HG03460 (cell line): ENCODE data around the gene CAMK4.

Experiments
- ATAC-seq: cut with Tn5 transposase; IDR thresholded peaks from one replicate; pipeline ENCODE4 v1.9.1; 2021; ENCODE audit not compliant: unreplicated experiment

Gene CAMK4

GRCh38 chr5:111223787-111224560, at the start of gene CAMK4:
CAMK4 (plus strand) TSS chr5:111224384; CDS start chr5:111224484, 100 bp downstream.
- ATAC-seq: peak; percentile 67

- ATAC-seq: no peak
Measured at GRCh38 chr5:111183064-111183463, 41.1 kb upstream of the CAMK4 start.

- no peak for ATAC-seq
Measured at GRCh38 chr5:111187079-111187478, 37.1 kb upstream of the CAMK4 start.

- ATAC-seq: no peak
Measured at GRCh38 chr5:111194053-111194452, 30.1 kb upstream of the CAMK4 start.

- ATAC-seq: no peak
Measured at GRCh38 chr5:111194925-111195324, 29.3 kb upstream of the CAMK4 start.

- ATAC-seq: no peak
Measured at GRCh38 chr5:111197523-111197922, 26.7 kb upstream of the CAMK4 start.

GRCh38 chr5:111198281-111198966, 25.8 kb upstream of the CAMK4 start:
- ATAC-seq: no peak

GRCh38 chr5:111200828-111201227, 23.4 kb upstream of the CAMK4 start:
- ATAC-seq: no peak

- ATAC-seq: no peak
Measured at GRCh38 chr5:111201705-111202104, 22.5 kb upstream of the CAMK4 start.

GRCh38 chr5:111211341-111211740, 12.8 kb upstream of the CAMK4 start:
- ATAC-seq: peak; percentile 79

- ATAC-seq: no peak
Measured at GRCh38 chr5:111214052-111214742, 10.0 kb upstream of the CAMK4 start.

- no peak for ATAC-seq
Measured at GRCh38 chr5:111215971-111216370, 8.2 kb upstream of the CAMK4 start.

- no peak for ATAC-seq
Measured at GRCh38 chr5:111221139-111221538, 3.0 kb upstream of the CAMK4 start.

GRCh38 chr5:111223101-111223786, 940 bp upstream of the CAMK4 start:
- ATAC-seq: peak; percentile 1

- ATAC-seq: peak; percentile 19
Measured at GRCh38 chr5:111224561-111225345, 569 bp downstream of the CAMK4 start.

- ATAC-seq: no peak
Measured at GRCh38 chr5:111225926-111226325, 1.7 kb downstream of the CAMK4 start.

- ATAC-seq: no peak
Measured at GRCh38 chr5:111226556-111226955, 2.4 kb downstream of the CAMK4 start.

- ATAC-seq: no peak
Measured at GRCh38 chr5:111227226-111227782, 3.1 kb downstream of the CAMK4 start.

GRCh38 chr5:111227801-111228200, 3.6 kb downstream of the CAMK4 start:
- no peak for ATAC-seq
